ENCODE data around the gene ZNF624. TPM values are rescaled to one million over a fixed set of nuclear protein-coding genes. Genes with fewer than 3 reads are reported as not detected.
"Not testable (repeated sequence)": the region's sequence is repeated elsewhere in the genome, so short reads cannot be mapped to it uniquely, and the experiment has no call there.

Gene ZNF624
- total RNA-seq (2021; ENCODE audit: unreplicated experiment) (3.9 TPM), Bru-seq, nascent RNA (percentile 59 among the genes with signal in this experiment), BruChase-seq, experiment 1, labeled RNA remaining after a 2-hour chase (percentile 59 among the genes with signal in this experiment), BruChase-seq, experiment 2, labeled RNA remaining after a 6-hour chase (percentile 46 among the genes with signal in this experiment)
- 1.9 TPM for polyA plus RNA-seq (2012; ENCODE audit: insufficient read length)
- long read RNA-seq, full-length matches to known transcripts, result 3 of 4 reads
- long read RNA-seq, partial matches to known transcripts, result 0 of 4 reads
- long read RNA-seq, other reads (novel, unspliced or antisense), result 1 of 4 reads

GRCh38 chr17:16653367-16654041, at the start of gene ZNF624:
Gene ZNF624 (minus strand): TSS chr17:16653850.
- H3K9me3 ChIP-seq (ENCODE audit: control insufficient read depth, insufficient read depth, low read depth, low read length), result no peaks in the 10 kb centered on the region
- ChIA-PET POLR2A (no interaction called here), CTCF (no interaction called here)
- DNase-seq (ENCODE audit: low read depth, low spot score) (peak; percentile 76), ATAC-seq (peak; percentile 97)
- BruUV-seq (replicated peaks), result no TSS peak
- peaks cover 3% of the 10 kb centered on the region; the same call in 1 of the 2 replicates for H3K27me3 ChIP-seq (ENCODE audit: control insufficient read depth, insufficient read depth, low read length)
- peak within 1 kb of the TSS; percentile 83 for H3K27ac ChIP-seq (ENCODE audit: low read length)
- TF ChIP-seq POLR2AphosphoS5 (IDR thresholded peaks at IDR 0.05; ENCODE audit: low read depth, low read length), result no peak
- TF ChIP-seq CTCF (IDR thresholded peaks at IDR 0.05), result no peak
- no peak for TF ChIP-seq TCF7L2 (IDR thresholded peaks at IDR 0.05; ENCODE audit: low read depth, low read length)
- no peak for TF ChIP-seq SIN3A (IDR thresholded peaks at IDR 0.05; ENCODE audit: borderline replicate concordance, insufficient read depth, low read depth, low read length)
- TF ChIP-seq REST (IDR thresholded peaks at IDR 0.05; ENCODE audit: insufficient read depth in 1 of 2, low read depth in 2 of 2, low read length in 1 of 2), result no peak
- H3K36me3 ChIP-seq (ENCODE audit: control insufficient read depth, insufficient read depth, low read length), result no peaks in the 10 kb centered on the region; the same call in 1 of the 2 replicates
- in situ Hi-C loops (cut with HindIII; ENCODE audit: low pct_unique_long_range_greater_than_20kb, low sequenced_read_pairs) (no loop called here), intact Hi-C loops (cut with micrococcal nuclease; ENCODE audit: unreplicated experiment) (no loop called here)
- H3K4me1 ChIP-seq (ENCODE audit: control insufficient read depth, insufficient read depth, low read length), result peaks cover 3% of the 10 kb centered on the region; the same call in 1 of the 2 replicates
- peak within 1 kb of the TSS; percentile 75 to 81 for H3K4me3 ChIP-seq (ENCODE audit: low read depth in 2 of 2, low read length in 2 of 2)

DNA sequence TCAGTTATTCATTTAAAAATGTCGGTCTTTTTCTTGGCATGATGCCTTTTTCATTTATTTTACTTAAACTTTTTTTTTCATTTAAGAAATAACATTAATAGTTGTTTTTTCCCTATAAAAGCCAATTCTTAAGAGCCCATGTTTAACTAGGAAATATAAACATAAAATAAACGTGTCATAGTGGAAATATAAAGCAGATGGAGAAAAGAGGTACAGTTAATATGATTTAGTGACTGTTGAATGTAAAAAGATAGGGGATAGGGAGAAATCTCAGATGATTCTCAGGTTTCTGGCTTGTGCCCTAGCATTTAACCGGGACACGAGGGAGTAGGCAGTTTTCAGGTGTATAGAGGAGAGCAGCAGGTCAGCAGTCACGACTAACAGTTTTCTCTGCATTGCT, 44.0 kb upstream of the ZNF624 start:
- BruUV-seq (replicated peaks); H3K4me3 ChIP-seq (ENCODE audit: low read depth in 2 of 2, low read length in 2 of 2); H3K27ac ChIP-seq (ENCODE audit: low read length); H3K9me3 ChIP-seq (ENCODE audit: control insufficient read depth, insufficient read depth, low read depth, low read length); in situ Hi-C loops (cut with HindIII; ENCODE audit: low pct_unique_long_range_greater_than_20kb, low sequenced_read_pairs); intact Hi-C loops (cut with micrococcal nuclease; ENCODE audit: unreplicated experiment); H3K4me1 ChIP-seq (ENCODE audit: control insufficient read depth, insufficient read depth, low read length); H3K36me3 ChIP-seq (ENCODE audit: control insufficient read depth, insufficient read depth, low read length); ATAC-seq; POLR2A ChIA-PET; H3K27me3 ChIP-seq (ENCODE audit: control insufficient read depth, insufficient read depth, low read length); CTCF ChIA-PET; DNase-seq (ENCODE audit: low read depth, low spot score): not testable (repeated sequence)

GRCh38 chr17:16690447-16690846, 36.8 kb upstream of the ZNF624 start:
- BruUV-seq (replicated peaks); H3K36me3 ChIP-seq (ENCODE audit: control insufficient read depth, insufficient read depth, low read length); H3K4me3 ChIP-seq (ENCODE audit: low read depth in 2 of 2, low read length in 2 of 2); H3K4me1 ChIP-seq (ENCODE audit: control insufficient read depth, insufficient read depth, low read length); in situ Hi-C loops (cut with HindIII; ENCODE audit: low pct_unique_long_range_greater_than_20kb, low sequenced_read_pairs); H3K27ac ChIP-seq (ENCODE audit: low read length); intact Hi-C loops (cut with micrococcal nuclease; ENCODE audit: unreplicated experiment); CTCF ChIA-PET; H3K9me3 ChIP-seq (ENCODE audit: control insufficient read depth, insufficient read depth, low read depth, low read length); ATAC-seq; DNase-seq (ENCODE audit: low read depth, low spot score); POLR2A ChIA-PET; H3K27me3 ChIP-seq (ENCODE audit: control insufficient read depth, insufficient read depth, low read length): not testable (repeated sequence)
